HG03354 (cell line): ENCODE measurements around the gene SHISA2.

Source experiments
- ATAC-seq: cut with Tn5 transposase; IDR thresholded peaks from one replicate; pipeline ENCODE4 v1.9.1; 2021; ENCODE audit warnings: mild to moderate bottlenecking; ENCODE audit not compliant: unreplicated experiment, poor library complexity, severe bottlenecking

SHISA2 gene

GRCh38 chr13:26050568-26051230, 1.1 kb downstream of the SHISA2 start:
- ATAC-seq, result no peak

- ATAC-seq, result no peak
Measured at GRCh38 chr13:26048741-26049140, 3.1 kb downstream of the SHISA2 start.

- no peak for ATAC-seq
Measured at GRCh38 chr13:26047040-26047439, 4.8 kb downstream of the SHISA2 start.

GRCh38 chr13:26046639-26047038, 5.2 kb downstream of the SHISA2 start:
- no peak for ATAC-seq

- no peak for ATAC-seq
Measured at GRCh38 chr13:26045142-26045541, 6.7 kb downstream of the SHISA2 start.

GRCh38 chr13:26042785-26043184, 9.0 kb downstream of the SHISA2 start:
- no peak for ATAC-seq

DNA sequence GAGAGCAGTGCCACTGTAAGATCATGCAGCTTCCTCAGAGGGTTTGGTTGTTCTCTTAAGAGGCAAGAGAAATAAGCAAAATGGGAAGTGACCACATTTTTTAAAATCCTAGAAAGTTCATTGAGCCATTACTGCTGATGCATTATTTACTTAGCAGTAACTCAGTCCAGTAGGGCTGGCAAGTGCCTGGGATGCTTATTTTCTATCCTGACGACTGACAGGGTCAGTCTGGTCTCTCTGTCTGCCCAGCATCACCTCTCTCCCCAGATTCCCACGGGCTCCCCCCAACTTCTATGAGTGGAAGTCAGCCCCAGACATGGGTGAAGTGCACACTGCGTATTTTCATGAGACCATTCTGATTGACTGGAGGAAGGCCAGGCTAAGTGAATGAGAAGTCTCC, 10.4 kb downstream of the SHISA2 start:
- ATAC-seq, result no peak

DNA sequence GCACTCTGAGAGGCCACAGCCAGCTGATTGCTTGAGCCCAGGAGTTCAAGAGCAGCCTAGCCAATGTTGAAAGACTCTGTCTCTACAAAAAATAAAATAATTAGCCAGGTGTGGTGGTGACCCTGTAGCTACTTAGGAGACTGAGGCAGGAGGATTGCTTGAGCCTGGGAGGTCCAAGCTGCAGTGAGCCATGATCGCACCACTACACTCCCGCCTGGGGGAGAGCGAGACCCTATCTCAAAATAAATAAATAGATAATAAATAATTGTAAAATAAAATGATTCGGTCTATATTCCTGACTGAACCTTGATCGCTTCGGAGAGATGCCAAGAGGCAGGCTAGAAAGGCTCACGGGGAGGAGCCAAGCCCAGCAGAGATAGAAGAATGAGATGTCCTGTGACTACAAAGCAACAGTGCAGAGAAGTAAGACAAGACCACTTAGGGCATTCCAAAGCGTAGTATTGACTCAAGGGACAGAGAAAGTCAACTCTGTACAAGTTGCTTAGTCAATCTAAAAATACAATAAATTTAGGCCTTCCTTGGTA, 12.8 kb downstream of the SHISA2 start:
- ATAC-seq, result no peak

- ATAC-seq, result no peak
Measured at GRCh38 chr13:26037302-26037701, 14.5 kb downstream of the SHISA2 start.

DNA sequence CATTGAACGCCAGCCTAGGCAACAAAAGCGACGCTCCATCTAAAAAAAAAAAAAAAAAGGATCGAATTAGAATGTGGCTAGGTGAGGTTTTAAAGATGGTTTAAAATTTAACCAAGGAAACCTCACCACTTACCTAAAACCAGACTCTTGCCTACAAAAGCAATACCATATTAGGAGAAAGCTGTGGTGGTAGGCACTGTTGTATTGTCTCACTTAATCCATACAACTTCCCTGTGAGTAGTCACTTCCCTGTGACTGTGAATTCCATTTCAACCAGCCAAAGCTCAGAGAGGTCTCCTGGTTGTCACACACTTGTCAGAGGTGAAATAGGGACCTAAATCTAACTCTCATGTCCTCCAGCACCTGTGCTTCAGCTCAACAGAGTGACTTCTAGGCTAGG, 15.4 kb downstream of the SHISA2 start:
- no peak for ATAC-seq

DNA sequence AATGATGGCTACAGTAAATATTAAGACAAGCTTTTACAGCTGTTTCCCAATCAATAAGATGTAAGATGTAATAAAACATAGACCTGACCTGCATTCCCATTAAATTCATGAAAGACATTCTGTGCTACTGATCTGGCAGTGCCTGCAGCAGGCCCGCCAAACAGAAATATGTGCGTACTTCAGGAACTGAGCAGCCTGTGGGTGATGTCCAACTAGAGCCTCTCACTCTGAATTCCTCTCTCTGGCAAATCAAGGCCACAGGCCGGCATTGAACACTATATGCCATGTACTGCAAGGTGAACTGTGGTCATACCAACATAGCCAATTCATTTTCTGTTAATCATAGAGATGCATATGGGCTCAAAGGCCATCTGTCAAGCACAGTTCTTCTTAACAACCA, 17.8 kb downstream of the SHISA2 start:
- no peak for ATAC-seq

GRCh38 chr13:26030331-26030730, 21.5 kb downstream of the SHISA2 start:
- no peak for ATAC-seq

GRCh38 chr13:26029581-26030136, 22.2 kb downstream of the SHISA2 start:
- no peak for ATAC-seq

- ATAC-seq, result no peak
Measured at GRCh38 chr13:26026211-26026610, 25.6 kb downstream of the SHISA2 start.

- ATAC-seq, result no peak
Measured at GRCh38 chr13:26025771-26026170, 26.0 kb downstream of the SHISA2 start.

DNA sequence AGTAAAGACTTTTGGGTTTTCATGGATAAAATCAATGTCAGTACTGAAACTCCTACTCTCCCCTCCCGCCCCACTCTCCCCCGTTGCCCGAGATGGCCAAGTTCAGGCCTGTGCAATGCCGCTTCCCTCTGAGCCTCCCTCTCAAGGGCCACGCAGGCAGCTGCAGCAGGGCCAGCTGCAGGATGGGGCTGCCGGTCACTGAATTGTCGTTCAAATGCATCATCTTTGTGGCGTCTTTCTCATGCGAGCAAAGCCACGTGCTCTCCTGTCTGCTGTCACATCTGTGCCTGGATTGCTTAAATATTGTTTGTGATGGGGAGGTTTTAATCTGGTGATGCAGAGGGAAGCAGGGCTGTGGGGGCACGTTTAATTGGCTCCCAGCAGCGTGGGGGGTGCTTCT, 26.6 kb downstream of the SHISA2 start:
- no peak for ATAC-seq

- no peak for ATAC-seq
Measured at GRCh38 chr13:26024558-26024957, 27.3 kb downstream of the SHISA2 start.

GRCh38 chr13:26022538-26023292, 29.1 kb downstream of the SHISA2 start:
- peak; percentile 42 for ATAC-seq

GRCh38 chr13:26021956-26022355, 29.9 kb downstream of the SHISA2 start:
- no peak for ATAC-seq

DNA sequence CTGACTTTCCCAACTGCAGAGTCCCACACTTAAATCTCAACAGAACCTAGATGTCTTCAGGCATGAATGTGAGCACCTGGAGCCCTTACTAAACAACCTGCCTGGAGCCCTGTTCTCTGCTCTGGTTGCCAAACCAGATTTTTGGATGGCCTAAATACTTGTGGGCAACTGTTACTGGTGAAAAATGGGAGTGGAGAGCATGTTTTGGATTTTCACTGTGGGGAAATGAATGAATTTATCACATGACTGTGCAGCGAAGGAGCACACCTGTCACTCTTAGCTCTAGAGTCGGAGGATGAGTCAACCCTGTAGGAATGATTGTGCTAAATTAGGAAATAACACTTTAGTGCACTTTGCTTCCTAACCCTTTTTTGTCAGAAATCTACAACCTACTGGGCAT, 30.3 kb downstream of the SHISA2 start:
- no peak for ATAC-seq

- no peak for ATAC-seq
Measured at GRCh38 chr13:26020891-26021290, 30.9 kb downstream of the SHISA2 start.
